Activated CD4-positive, CD25-positive, alpha-beta regulatory T cell (primary cell): ENCODE data around the gene BCAR1.
"Not testable (repeated sequence)": the region's sequence is repeated elsewhere in the genome, so short reads cannot be mapped to it uniquely, and the experiment has no call there.

ENCODE experiments used
- DNase-seq, 4 experiments: peaks; one replicate each; lab custom pipeline; 2025; lab: John Stamatoyannopoulos, UW

Gene BCAR1

DNA sequence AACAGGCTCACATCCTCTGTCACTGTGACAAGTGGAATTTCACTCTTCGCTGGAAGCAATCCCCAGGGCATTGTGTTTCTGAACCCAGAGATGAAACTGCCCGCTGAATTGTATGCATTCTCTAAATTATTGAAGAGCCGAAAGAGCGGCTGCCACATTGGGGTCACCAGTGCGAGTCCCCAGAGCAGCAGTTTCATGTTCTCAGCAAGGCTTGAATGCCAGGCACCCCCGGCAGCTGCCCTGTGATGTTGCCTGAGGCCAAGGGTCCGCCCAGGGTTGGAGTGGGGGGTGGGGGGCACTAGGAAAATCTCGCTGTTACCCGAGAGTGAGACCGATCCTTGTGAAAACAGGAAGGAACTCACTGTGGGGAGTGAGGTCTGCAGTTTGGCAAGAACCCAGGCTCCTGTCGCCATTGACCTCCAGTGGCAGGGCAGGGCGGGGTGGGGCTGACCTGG, 20.7 kb upstream of the BCAR1 start:
- DNase-seq, result no peak

DNA sequence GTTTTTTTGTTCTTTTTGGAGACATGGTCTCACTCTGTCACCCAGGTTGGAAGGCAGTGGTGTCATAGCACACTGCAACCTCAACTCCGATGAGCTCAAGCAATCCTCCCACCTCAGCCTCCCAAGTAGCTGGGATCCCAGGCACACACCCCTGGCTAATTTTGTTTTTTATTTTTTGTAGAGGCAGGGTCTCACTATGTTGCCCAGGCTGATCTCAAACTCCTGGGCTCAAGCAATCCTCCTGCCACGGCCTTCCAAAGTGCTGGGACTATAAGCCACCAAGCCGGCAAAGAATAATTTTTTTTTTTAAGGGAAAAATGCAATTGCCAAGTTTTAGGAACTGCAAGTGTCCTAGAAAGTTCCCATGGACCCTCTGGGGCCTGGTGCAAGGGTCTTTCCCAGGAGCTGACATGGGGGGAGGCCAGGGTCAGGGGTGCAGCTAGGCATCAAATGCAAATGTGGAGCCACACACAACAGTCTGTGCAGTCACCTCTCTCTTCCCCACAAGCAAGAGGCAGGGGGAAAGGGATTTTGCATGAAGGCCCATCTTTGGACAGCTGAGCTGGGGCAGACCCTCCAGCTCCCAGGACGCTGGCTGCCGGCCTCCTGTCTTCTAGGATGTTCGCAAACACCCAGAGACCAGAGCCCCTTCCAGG, 20.1 kb upstream of the BCAR1 start:
- no peak for DNase-seq

DNA sequence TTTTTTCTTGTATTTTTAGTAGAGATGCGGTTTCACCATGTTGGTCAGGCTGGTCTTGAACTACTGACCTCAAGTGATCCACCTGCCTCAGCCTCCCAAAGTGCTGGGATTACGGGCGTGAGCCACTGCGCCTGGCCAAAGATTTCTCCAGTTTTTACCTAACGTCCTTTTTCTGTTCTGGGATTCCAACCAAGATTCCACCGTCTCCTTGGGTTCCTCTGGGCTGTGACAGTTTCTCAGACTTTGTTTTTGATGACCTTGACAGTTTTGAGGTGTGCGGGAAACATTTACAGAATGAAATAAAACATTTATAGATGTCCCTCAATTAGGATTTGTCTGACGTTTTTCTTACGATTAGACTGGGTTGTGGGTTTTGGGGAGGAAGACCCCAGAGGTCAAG, 17.9 kb upstream of the BCAR1 start:
- not testable (repeated sequence) for DNase-seq

DNA sequence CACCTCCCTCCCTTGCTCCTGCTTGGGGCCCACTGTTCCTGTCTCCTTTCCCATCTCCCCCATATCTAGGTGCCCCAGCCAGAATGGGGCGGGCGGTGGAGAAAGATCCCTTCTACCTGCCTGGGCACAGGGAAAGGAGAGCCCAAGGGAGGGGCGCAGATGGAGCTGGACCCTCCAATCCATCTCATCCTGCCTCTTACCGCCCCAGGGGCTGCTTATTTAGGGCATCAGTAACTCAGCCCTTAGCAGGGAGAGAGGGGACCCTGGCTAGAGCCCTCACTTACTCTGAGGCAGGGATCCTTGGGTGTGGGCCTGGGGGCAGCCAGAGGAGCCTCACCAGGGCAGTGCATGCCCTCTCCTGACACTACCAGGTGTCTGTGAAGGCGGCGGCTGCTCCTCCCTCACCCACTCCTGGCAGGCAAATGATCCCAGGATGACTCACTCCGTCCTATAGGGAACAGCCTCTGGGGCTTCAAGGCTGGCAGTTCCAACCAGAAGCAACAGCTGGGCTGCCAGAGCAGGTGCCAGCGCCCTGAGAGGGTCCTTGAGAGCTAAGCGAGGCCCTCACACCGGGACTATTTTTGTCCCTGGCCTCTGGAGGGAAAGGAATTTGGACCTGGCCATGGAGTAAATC, 16.3 kb upstream of the BCAR1 start:
- no peak for DNase-seq

DNA sequence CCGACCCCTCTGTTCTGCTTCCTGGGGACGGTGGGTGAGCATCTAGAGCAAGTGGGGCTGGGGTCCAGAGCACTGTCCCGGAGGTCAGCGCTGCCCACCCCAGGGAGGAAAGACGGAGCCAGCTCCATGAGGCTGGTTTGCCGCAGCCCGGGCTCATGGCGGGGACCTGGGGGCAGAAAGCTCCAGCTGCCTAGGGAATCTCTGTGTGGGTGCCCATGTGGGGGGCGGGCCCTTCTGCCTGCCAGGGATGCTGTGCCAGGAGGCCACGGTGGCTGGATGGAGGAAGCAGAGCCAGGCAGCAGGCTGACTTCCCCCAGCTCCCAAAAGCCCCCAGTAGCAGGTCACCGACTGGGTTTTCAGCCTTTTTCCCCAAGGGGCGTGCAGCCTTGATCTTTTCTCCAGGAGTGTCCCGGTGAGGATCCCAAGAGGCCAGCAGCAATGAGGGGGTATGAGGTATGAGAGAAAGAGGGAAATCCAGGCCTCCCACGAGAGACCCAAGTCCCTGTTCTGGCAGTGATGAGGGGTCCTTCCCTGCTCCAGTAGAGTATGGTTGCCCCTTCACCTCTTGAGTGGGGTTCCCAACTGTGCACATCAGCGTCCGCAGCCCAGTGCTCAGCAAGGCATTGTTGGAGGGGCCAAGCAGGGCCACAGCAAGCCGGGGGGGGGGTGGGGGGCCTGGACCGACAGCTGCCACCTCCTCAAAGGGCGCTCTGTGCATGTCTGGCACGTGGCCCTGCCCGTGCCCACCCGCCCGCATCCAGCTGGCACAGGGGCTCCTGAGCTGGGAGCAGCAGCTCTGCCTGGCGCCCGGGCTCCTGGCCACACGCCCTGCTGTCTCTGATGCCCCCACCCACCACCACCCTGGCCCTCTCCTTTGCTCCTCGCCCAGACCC, 15.6 kb upstream of the BCAR1 start:
- DNase-seq, result no peak

DNA sequence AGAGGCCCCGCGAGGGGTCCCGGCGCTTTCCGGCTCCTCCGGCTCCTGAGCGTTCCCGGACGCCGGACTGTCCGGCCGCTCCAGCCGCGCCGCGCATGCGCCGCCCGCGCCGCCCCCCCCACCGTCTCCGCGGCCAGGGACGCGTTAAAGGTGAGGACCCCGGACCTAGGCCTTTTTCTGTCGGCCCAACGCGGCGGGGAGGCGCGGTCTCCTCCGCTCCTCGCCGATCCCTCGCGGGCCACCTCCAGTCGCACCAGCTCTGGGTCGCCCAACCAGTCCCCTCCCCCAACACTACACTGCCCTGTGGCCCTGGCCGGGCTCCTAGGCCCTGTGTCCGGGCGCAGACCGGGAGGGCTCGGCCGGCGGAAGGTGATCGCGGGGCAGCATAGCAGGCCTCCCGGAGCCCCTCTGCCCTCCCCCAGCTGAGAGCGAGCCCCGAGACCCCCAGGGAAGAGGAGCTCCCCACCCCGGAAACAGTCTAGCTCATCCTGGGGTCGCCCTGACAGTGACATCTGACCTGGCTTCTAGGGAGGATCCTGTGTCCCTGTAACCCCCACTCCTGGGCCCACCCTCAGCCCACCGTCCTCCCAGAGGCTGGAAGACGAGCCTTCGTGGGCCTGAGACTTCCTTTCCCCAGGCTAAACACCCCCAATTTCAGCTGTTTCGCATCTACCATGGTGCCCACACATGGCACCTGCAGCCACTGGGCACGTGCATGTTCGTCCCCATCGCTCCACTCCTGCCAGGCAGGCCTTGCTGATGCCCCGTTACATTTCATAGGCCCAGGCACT, 14.7 kb upstream of the BCAR1 start:
- DNase-seq, result no peak

DNA sequence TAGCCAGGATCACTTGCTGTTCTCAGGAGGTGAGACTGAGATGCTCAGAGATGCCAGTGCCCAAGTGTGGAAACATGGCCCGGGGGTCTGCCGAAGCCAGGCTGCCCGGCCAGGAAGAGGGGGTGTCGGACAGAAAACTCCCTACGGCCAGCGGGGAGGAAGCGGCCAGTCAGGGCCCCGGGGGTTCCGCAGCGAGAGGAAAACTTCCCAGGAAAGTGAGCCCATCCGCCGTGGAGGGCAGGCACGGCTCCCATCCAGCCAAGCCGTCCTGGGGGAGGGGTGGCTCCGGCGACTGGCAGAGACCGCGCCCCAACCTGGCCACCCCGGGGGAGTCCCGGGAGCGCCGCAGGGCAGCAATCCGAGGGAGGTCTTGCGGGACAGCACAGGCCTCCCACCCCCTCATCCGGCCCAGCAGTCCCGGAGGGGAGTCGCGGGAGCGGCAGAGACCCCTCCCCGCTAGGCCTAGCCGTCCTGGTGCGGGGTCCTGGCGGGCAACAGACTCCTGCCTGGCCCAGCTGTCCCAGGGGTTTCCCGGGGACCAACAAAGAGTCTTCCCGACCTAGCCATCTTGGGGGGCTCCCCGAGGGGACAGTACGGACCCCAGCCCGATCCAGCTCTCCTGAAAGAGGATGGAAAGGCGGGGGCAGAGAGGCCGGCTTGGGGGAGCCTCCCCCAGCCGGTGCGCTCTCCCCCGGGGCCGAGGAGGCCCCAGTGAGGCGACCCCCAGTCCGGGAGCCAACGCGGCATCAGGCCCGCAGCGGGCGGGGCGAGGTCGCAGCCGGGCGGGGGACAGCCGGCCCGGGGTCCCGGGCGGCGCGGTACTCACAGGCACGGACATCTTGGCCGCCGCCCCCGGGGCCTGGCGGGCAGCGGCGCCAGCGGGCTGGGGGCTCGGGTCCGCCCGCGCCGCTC, 13.8 kb upstream of the BCAR1 start:
- no peak for DNase-seq

DNA sequence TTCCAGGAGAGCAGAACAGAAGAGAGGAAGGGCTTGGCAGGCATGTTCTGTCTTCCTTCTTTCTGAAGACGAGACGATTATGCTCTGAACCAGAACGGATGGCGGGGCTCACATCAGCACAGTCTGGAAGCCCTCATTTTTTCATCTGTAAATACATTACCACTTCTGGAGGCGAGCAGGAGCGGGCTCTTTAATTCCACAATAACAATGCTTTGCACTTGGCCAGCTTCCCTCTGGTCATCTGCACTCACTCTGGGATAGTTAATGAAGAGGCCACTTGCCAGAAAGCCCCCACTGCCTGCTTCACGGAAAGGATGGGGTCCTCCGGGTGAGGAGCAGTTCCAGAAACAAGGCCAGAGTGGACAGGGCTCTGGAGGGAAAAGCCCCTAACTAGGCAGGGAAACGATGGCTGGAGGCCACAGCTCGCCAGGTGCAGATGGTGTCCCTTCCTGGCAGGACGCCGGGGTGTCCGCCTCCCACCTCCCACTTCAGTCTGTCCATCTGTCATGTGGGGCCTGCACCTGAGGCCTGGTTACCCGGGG, 13.1 kb upstream of the BCAR1 start:
- no peak for DNase-seq

DNA sequence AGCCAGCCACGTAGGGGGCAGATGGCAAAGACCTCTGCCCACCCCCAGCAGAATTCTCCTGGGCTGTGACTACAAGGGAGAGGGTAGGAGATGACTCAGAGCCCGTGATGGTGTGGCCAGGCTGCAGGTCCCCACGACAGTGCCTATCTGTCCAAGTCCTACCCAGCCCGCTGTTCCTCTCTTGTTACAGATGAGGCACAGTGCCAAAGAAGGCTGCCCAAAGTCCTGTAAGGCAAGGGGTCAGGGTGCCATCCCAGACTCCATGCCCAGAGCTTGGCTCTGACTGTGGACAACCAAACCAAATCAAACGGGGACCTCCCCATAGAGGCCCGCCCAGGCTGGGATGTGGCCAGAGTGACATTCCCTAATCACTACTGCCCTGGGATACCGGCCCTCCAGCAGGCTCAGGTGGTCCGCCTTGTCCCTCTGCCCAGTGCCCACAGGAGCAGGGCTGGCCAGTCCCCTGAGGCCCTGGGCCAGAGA, 12.6 kb upstream of the BCAR1 start:
- no peak for DNase-seq

DNA sequence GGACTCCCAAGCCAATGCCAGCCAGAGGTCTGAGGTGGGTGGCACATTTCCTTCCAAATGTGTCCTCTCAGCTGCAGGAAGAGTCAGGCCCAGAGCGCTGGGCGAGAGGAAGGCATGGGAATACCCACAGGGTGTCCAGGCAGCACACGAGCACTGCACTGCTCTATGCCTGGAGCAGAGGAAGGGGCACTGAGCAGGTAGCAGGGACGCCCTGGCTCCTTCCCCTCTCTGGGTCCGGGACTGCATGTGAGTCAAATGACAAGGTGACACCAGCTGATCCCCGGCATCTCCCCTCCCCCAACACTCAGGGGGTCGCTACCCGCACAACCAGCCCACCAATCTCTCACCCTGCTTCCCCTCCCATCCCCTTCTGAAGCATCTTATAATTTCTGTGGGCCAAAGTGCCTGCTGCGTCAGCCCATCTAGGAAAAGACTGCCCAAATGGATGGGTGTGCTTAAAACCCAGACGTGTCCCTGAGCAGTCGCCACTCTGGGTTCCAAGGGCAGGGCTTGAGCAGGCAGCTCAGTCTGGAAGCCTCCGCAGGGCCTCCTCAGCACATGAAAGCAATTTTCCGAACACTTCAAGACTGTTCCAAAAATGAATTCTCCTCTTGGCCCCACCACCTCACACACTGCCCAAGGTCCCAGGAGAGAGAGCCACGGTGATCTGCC, 12.0 kb upstream of the BCAR1 start:
- DNase-seq, result no peak

DNA sequence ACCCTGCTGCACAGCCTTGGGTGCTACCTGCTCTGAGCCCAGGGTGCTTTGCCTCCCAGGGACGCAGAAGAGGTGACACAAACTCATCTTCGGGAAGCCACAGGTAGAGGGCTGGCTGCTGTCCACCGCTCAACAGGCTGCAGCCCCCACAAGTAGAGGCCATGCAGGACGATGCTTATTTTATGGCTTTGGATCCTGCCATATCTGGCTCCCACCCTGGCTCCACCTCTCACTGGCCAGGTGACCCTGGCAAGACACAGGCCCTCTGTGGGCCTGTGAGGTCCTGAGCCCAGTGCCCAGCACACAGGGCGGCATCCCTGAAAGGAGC, 11.3 kb upstream of the BCAR1 start:
- DNase-seq, result no peak

DNA sequence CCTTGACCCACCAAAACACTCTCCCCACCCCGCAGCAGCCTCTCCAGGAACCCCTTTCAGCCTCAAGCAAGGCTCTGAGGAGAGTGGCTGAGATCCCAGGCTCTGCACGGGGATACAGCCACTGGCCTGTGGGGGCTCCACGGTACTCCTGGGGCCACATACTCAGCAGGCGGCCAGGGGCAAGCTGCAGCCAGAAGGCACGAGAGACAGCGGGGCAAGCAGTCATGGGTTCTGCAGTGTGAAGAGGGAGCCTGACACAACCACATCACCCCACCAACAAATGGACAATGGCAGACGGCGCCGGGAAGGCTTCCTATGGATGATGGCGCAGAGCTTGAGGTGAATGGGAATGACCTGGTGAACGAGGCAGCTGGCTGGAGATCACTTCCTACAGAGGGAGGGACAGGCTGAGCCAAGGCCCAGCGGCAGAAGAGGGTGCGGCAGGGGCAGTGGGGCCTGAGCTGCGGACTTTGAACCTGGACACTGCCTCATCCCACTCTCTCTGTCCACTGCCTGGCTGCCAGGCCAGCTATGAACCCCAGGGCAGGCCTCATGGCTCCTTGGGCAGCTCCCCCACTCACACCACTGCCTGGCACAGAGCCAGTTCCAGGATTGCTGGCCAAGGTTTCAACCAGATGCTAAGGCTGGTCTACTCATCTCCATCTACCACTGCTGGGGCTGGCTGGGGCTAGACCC, 10.8 kb upstream of the BCAR1 start:
- no peak for DNase-seq

DNA sequence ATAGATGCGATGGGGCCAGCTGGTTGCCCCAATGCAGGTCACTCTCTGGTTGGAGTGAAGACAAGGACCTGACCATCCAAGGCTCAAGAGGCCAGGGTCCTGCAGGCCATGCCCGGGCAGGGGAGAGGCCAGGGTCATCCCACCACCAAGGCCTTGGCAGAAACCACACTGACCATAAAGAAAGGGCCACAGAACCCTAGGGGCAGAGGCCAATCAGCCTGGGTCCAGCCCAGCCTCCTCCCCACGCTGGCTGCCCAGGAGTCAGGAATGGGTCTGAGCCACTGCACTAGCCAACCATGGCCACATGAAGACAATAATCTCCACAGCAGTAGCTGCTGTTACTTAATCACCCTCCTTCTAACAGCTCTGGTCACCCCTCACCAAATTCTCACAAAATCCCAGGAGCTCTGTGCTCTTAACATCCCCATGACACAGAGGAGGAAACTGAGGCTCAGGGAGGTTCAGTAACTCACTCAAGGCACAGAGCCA, 10.2 kb upstream of the BCAR1 start:
- no peak for DNase-seq

DNA sequence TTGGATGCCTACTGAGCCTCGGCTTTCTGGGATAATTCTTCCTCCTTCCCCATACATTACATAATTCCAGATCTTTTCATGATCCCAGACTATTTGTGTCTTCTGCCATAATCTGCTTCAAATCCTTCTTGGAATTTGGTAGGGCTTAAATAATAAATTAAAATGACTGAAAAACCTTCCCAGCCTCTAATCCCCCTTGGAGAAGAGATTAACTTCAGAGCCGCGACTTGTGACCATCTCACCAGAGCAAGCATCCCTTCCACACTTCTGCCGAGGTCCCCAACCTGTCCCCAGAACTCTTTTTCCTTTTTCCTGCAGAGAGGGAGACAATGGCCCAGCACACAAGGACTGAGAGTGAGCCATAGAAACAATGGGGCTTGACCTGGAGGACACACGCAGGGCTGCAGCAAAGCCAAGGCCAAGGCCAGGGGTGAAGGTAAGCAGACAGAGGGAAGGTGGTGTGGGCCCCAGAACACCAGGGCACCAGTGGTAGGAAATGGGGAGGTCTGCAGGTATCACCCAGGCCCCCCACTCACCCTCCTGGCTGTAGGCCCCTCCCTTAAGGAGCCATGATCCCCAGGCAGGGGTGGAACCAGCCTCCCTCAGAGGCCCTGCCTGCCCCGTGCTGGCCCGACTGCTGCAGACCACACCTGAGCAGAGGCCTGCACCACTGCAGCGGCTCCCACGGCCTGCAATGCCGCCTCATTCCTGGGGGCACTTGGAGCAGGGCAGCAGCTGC, 9.6 kb upstream of the BCAR1 start:
- DNase-seq, result no peak

DNA sequence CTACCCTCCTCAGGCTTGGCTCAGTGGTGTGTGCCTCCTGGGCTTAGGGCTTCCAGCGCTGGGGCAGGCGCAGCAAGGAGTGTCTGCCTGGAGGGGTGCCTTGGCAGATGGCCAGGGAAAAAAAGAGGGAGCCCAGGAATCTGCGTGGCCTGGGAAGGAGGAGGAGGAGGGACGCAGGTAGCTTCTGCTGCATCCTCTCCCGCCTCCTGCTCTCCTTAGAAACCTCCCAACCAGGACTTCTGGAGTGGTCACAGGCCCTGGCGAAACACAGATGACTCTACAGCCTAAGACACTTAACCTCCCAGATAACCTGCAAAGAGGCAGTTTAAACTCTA, 7.3 kb upstream of the BCAR1 start:
- DNase-seq, result no peak

DNA sequence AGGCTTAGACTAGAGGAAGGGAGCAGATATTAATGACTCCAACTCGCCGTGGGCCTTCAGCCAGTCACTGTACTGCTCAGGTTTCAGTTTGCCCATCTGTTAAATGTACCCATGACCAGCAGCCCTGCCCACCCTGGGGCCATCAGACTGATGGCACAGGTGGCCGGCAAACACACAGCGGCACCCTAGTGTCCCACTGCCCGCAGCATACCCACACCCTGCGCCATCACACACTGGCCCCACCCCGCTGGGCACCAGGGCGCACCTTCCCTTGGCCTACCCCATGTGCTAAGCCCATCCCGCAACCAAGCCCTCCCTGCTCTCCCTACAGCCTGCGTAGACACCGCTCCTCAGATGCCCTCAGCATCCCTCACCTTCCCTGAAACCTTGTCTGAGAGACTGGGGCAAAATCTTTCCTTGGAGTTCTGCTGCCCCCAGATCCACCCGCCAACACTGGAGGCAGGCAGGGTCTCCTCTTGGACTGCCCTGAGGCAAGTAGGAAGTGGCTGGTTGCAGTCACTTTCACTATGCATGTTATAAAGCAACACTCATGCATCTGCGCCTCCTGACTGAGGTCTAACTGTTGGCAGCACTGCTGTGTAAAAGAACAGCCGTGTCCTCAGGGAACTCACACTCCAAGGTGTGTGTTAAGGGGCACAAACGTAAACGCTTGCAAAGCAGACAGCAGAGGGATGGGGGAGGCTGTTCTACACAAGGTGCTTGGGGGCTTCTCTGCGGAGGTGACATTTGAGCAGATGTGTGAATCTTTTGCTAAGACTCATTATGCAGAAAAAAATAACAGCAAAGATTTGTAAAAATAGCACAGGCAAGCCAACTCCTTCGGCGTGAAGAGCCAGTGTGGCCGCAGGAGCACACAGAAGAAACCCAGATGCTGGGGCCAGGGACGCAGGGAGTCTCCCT, 6.7 kb upstream of the BCAR1 start:
- DNase-seq, result no peak

DNA sequence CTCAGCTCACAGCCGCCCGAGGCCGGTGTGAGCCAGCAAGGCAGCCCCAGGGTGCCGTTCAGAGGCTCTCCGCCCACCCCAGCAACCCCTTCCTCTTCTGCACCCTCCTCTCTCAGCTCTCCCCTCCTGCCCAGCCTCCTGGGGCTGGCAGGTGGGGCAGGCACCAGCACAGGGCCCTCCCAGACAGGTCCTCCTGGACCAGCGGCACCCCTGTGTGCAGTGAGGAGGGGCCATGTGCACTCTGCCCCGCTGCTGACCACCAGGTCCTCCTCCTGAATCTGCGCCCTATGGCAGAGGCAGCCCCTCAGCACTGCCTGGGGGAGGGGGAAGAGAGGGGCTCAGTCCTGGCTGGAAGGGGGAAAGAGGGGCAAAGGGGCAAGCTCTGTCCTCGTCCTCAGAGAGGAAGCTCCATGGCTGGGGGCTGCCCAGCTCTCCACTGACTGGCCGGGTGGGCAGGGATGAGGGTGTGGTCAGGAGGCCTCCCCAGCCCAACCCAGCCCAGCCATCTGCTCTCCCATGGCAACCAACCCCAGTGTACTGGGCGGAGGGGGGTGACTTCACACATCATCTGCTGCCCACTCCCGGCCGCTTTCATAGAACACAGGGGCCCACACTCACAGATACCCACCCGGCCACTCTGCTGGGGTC, 5.4 kb upstream of the BCAR1 start:
- DNase-seq, result no peak
